Activated CD4-positive, alpha-beta T cell treated with anti-CD3 and anti-CD28 coated beads, Interleukin-2, amount 10 ng/mL, durations not matched to agents 24 days and 14 days (primary cell): ENCODE results near the gene LSM14A. TPM values are rescaled to one million over a fixed set of nuclear protein-coding genes. Genes with fewer than 3 reads are reported as not detected.
"Not testable (repeated sequence)": the region's sequence is repeated elsewhere in the genome, so short reads cannot be mapped to it uniquely, and the experiment has no call there.

Source experiments
- DNase-seq: peaks from one replicate; pipeline ENCODE4 v3.0.0; 2022
- H3K27ac Mint-ChIP-seq: one replicate; pipeline ENCODE4 v1.8.0; 2022; ENCODE audit warnings: mild to moderate bottlenecking, mixed read lengths
- H3K27me3 Mint-ChIP-seq: one replicate; pipeline ENCODE4 v1.8.0; 2022; ENCODE audit warnings: mixed read lengths
- H3K36me3 Mint-ChIP-seq: one replicate; pipeline ENCODE4 v1.8.0; 2022; ENCODE audit warnings: low read depth, mild to moderate bottlenecking, mixed read lengths
- H3K4me1 Mint-ChIP-seq: one replicate; pipeline ENCODE4 v1.8.0; 2021; ENCODE audit warnings: mixed read lengths
- H3K4me3 Mint-ChIP-seq: one replicate; pipeline ENCODE4 v1.8.0; 2022; ENCODE audit warnings: mild to moderate bottlenecking, moderate library complexity, mixed read lengths
- H3K9me3 Mint-ChIP-seq: one replicate; pipeline ENCODE4 v1.8.0; 2021; ENCODE audit warnings: mixed read lengths
- intact Hi-C: fragments of 100-400 bp; cut with micrococcal nuclease; formaldehyde crosslinking; loops from one replicate; pipeline ENCODE4 v1.15.1; 2023
- total RNA-seq: library from RNA; stranded (reverse); gene quantifications from 2 replicates; pipeline ENCODE4 v1.2.3, GENCODE V29; 2022

The LSM14A gene
- total RNA-seq, 1 donor from 2014 or later: 105 TPM

DNA sequence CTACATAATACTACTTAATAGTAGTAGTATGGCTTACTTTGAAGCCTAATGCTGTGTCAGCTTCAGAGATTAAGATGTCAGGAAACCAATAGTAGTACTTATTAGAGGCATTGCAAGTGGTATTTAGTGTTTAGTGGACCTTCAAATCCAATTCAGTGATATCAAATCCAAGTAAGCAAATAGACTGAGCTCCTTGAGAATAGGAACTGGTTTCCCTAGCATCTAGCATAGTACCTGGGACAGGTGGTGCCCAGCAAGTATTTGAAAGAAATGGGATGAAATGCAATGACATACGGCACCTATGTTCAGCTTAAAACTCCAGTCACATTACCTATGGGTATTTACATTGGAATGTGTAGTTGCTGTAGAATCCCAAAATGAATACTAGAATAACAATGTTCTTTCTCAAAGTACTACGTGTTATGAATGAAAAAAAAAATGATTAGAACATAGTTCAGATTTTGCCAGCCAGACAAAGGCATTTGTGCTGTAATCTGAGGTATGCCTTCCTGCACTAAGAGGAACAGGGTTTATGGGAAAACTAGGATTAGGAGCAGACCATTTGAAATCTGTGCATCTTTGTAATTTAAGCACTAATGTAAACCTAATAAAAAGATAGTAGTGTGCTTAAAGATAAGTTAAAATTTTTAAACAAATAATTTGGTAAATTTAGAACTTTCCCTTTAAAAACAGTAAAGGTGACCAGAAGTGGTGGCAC lies 17.1 kb downstream of the LSM14A start:
- no peak overlapping the region for H3K4me3 Mint-ChIP-seq
- H3K4me1 Mint-ChIP-seq: peaks cover 46% of the 10 kb centered on the region
- no peak for DNase-seq
- intact Hi-C loops: no loop called here
- H3K36me3 Mint-ChIP-seq: peaks cover 17% of the 10 kb centered on the region
- no peak overlapping the region for H3K27ac Mint-ChIP-seq
- H3K9me3 Mint-ChIP-seq: no peaks in the 10 kb centered on the region
- H3K27me3 Mint-ChIP-seq: no peaks in the 10 kb centered on the region

DNA sequence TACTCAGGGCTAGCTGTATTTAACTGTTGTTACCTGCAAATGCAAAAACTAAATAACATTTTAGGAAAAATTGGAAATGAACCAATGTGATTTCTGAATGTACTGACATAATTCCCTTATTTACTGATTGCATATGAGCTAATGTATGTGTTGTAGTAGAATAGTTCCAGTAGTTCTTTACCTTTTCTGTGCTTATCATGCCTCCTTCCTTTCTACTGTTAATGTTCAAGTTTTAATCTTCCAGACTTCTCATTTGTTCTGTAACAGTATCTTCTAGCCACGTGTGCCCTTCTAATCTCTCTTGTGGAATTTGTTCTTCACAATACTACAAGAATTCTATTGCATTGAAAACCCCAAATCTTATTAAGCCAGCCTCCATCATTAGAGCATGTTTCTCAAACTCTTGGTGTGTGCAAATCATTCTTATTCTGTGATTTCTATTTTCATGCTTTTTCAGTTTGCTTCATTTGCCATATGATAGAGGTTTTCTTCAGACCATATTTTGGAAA lies 17.7 kb downstream of the LSM14A start:
- no peaks in the 10 kb centered on the region for H3K9me3 Mint-ChIP-seq
- no peak overlapping the region for H3K27ac Mint-ChIP-seq
- no peaks in the 10 kb centered on the region for H3K27me3 Mint-ChIP-seq
- H3K36me3 Mint-ChIP-seq: peaks cover 21% of the 10 kb centered on the region
- peaks cover 44% of the 10 kb centered on the region for H3K4me1 Mint-ChIP-seq
- DNase-seq: no peak
- H3K4me3 Mint-ChIP-seq: no peak overlapping the region
- intact Hi-C loops: loop anchor here (2.0 kb wide), 1 partner anchor 13 kb away; no protein-coding TSS in a partner anchor

DNA sequence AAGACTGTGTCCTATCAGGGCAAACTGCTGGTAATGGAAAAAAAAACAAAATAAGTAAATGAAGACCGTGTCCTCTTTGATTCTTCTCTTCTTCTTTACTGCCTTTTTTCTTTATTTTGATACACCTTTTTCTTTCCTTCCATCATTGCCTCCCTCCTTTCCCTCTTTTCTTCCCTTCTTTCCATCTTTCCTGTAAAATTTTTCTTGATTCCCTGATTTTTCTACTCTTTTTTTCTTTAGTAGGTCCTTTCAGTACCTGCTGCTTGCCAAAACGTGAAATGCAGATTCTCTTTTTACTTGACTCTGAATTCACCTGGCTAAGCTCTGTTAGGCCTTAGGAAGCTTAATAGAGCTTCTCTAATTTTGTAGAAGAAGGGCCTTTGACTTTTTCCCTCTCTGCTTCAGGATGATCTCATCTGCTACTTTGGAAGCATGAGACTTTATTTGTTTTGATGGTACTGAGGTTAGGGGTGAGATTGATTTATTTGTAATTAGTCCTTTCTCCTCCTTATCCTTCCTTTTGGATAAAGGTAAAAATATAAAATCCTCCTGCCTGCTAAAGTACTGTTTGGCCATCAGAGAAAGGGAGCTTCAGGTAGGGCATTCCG lies 19.2 kb downstream of the LSM14A start:
- DNase-seq: no peak
- H3K36me3 Mint-ChIP-seq: peaks cover 24% of the 10 kb centered on the region
- H3K4me3 Mint-ChIP-seq: no peak overlapping the region
- H3K9me3 Mint-ChIP-seq: no peaks in the 10 kb centered on the region
- H3K4me1 Mint-ChIP-seq: peaks cover 30% of the 10 kb centered on the region
- H3K27me3 Mint-ChIP-seq: no peaks in the 10 kb centered on the region
- intact Hi-C loops: loop anchor here (2.0 kb wide), 1 partner anchor 15 kb away; no protein-coding TSS in a partner anchor
- H3K27ac Mint-ChIP-seq: no peak overlapping the region

DNA sequence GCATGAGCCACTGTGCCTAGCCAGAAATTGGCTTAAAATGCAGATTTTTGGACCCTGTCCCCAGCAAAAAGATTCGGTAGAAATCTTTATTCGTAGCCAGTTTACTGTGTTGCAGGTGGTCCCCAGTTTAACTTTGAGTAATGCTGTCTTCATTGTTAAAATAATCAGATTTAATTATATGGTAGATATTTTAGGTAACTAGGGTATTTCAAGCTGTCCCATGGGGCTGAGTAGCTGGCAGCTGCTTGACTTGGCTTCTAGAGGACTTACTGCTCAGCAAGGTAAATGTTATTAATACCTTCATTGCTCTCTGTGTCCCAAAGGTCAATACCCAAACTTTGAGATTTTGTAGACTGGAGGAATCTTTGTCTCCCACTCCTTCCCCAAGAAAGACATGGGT lies 21.1 kb downstream of the LSM14A start:
- intact Hi-C loops: no loop called here
- Mint-ChIP-seq H3K4me3 (no peak overlapping the region), H3K27ac (no peak overlapping the region), H3K4me1 (peaks cover 22% of the 10 kb centered on the region), H3K27me3 (no peaks in the 10 kb centered on the region), H3K36me3 (peaks cover 28% of the 10 kb centered on the region), H3K9me3 (no peaks in the 10 kb centered on the region)
- no peak for DNase-seq

DNA sequence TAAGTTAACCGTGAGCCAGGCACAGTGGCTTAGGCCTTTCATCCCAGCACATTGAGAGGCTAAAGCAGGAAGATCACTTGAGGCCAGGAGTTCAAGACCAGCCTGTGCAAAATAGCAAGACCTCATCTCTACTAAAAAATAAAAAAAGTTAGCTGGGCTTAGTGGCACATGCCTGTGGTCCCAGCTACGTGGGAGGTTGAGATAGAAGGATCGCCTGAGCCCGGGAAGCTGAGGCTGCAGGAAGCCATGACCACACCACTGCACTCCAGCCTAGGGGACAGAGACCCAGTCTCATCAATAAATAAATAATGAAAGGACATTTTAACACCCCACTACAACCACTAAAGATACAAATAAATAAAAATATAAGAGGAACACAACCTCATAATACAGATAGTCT lies 21.6 kb downstream of the LSM14A start:
- intact Hi-C loops: no loop called here
- Mint-ChIP-seq H3K9me3 (no peaks in the 10 kb centered on the region), H3K4me3 (no peak overlapping the region), H3K4me1 (peaks cover 21% of the 10 kb centered on the region), H3K27me3 (no peaks in the 10 kb centered on the region), H3K27ac (no peak overlapping the region), H3K36me3 (peaks cover 27% of the 10 kb centered on the region)
- DNase-seq: no peak

DNA sequence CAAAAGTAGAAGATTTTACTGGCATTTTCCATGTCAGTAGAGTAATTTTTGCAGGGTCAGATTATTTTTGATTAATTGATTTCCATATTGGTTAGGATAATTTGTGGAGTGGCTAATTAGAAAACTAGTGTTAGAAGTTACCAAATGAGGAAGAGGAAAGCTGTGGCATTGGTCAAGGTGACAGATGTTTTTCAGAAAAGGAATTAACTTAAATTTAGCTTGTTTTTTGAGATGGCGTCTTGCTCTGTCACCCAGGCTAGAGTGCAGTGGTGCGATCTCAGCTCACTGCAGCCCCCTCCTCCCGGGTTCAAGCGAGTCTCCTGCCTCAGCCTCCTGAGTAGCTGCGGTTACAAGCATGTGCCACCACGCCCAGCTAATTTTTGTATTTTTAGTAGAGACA lies 28.8 kb downstream of the LSM14A start:
- Mint-ChIP-seq H3K27ac (no peak overlapping the region), H3K4me3 (no peak overlapping the region), H3K4me1 (peaks cover 3% of the 10 kb centered on the region), H3K36me3 (peaks cover 45% of the 10 kb centered on the region), H3K9me3 (no peaks in the 10 kb centered on the region), H3K27me3 (no peaks in the 10 kb centered on the region)
- no peak for DNase-seq
- intact Hi-C loops: no loop called here

DNA sequence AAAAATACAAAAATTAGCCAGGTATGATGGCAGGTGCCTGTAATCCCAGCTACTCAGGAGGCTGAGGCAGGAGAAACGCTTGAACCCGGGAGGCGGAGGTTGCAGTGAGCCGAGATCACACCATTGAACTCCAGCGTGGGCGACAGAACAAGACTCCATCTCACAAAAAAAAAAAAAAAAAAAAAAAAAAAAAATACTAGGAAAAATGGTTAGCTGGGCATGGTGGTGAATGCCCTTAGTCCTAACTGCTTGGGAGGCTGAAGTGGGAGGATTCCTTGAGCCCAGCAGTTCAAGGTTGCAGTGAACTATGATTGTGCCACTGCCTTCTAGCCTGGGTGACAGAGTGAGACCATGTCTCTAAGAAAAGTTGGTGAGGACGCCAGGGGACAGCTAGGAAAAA lies 33.0 kb downstream of the LSM14A start:
- peaks cover 39% of the 10 kb centered on the region for H3K36me3 Mint-ChIP-seq
- intact Hi-C loops, H3K27me3 Mint-ChIP-seq, H3K27ac Mint-ChIP-seq, H3K4me1 Mint-ChIP-seq, DNase-seq, H3K4me3 Mint-ChIP-seq, H3K9me3 Mint-ChIP-seq: not testable (repeated sequence)

DNA sequence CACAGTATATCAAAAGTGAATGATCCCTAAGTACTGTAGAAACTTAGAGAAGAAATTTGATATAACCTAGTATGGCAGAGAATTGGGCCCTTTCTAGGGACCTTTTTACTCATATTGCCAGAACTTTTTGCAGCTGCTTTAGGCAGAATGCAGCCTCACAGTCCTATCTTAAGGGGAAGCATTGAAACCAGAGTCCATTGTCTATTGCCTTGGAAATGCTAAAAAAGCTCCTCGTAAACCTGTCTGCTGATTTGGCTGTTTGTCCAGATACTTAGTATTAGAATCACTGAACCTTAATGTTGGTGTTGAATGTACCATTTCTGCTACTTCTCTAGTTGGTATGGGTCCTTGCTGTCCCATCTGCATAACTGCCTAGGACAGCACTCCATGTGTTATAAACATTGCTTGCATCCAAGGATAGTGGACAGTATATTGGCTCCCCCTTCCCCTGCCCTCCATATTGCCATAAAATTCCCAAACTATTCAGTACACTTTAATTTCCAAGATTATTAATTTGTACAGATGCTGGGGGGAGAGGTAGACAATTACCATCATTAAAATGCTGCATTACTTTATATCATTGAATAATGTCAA lies 36.1 kb downstream of the LSM14A start:
- no peaks in the 10 kb centered on the region for H3K4me1 Mint-ChIP-seq
- no peaks in the 10 kb centered on the region for H3K27me3 Mint-ChIP-seq
- H3K36me3 Mint-ChIP-seq: peaks cover 41% of the 10 kb centered on the region
- intact Hi-C loops: no loop called here
- no peak overlapping the region for H3K4me3 Mint-ChIP-seq
- no peaks in the 10 kb centered on the region for H3K9me3 Mint-ChIP-seq
- no peak overlapping the region for H3K27ac Mint-ChIP-seq
- DNase-seq: no peak

DNA sequence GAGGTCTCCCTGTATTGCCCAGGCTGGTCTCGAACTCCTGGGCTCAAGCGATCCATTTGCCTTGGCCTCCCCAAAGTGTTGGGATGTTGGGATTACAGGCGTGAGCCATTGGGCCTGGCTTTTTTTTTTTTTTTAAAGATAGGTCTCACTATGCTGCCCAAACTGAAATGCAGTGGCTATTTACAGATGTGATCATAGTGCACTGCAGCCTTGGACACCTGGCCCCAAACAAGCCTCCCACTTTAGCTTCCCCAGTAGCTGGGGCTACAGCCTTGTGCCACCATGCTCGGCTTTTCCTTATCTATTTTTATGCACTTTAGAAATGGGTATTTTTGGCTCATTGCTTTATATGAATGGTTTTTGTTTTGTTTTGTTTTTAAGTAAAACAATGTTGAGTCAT lies 37.4 kb downstream of the LSM14A start:
- intact Hi-C loops: no loop called here
- peaks cover 42% of the 10 kb centered on the region for H3K36me3 Mint-ChIP-seq

DNA sequence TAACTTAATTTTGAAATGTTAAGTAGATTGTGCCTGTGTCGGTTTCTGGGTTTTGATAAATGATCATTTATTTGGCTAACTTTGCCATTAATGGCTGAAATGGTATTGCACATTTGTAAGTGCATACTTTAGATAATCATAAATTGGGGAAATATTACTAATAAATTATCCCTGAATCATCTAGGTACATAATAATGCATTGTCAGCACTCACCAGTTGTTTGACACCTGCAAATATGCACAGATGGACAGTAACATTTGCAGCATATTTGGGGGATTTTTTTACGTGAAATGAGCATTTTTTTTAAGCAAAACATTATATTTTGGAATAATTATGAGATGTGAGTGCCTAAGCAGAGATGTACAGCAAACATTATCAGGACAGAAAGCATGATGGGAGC lies 41.0 kb downstream of the LSM14A start:
- H3K4me1 Mint-ChIP-seq: peaks cover 15% of the 10 kb centered on the region
- H3K27ac Mint-ChIP-seq: no peak overlapping the region
- peaks cover 41% of the 10 kb centered on the region for H3K36me3 Mint-ChIP-seq
- no peak overlapping the region for H3K4me3 Mint-ChIP-seq
- no peak for DNase-seq
- no peaks in the 10 kb centered on the region for H3K27me3 Mint-ChIP-seq
- H3K9me3 Mint-ChIP-seq: no peaks in the 10 kb centered on the region
- intact Hi-C loops: no loop called here

More for the DNA sequence above, 37.4 kb downstream of the LSM14A start:
- Mint-ChIP-seq H3K4me1 (no peaks in the 10 kb centered on the region), H3K27ac (no peak overlapping the region), H3K4me3 (no peak overlapping the region), H3K9me3 (no peaks in the 10 kb centered on the region), H3K27me3 (no peaks in the 10 kb centered on the region)
- DNase-seq: no peak

DNA sequence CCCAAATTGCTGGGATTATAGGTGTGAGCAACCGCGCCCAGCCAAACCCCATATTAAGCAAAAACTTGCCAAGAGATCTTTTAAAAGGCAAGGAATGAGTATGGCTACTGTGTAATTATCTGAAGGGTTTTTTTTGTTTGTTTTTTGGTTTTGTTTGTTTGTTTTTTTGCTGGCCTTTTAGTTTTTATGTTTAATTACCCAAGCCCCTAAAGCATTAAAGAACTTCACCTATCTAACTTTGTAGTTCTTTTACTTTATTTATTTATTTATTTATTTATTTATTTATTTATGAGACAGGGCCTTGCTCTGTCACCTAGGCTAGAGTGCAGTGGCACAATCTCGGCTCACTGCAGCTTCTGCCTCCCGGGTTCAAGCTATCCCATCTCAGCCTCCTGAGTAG lies 41.7 kb downstream of the LSM14A start:
- H3K27me3 Mint-ChIP-seq: no peaks in the 10 kb centered on the region

DNA sequence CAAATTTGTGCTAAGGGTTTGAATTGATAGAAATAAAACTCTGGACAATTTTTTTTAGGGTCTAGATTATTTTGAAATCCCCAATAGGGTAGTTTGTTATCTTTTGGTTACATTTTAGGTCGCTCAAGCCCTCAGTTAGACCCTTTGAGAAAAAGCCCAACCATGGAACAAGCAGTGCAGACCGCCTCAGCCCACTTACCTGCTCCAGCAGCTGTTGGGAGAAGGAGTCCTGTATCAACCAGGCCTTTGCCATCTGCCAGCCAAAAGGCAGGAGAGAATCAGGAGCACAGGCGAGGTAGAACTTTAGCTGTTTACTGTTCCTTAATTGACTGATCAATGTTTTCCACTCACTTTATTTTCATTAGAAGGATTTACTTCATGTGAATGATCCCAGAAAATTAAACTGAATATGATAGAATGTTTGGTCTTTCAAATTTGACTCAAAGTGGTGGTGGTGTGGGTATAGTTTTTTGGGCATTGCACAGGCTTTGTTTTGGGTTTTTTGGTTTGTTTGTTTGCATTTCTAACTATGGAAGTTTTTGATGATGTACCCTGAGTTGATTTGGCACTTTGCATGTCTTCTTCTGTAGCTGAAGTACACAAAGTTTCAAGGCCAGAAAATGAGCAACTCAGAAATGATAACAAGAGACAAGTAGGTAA lies 42.8 kb downstream of the LSM14A start:
- Mint-ChIP-seq H3K36me3 (peaks cover 51% of the 10 kb centered on the region), H3K27me3 (no peaks in the 10 kb centered on the region)
- intact Hi-C loops: no loop called here

More for the DNA sequence above, 41.7 kb downstream of the LSM14A start:
- Mint-ChIP-seq H3K27ac (no peak overlapping the region), H3K36me3 (peaks cover 43% of the 10 kb centered on the region), H3K9me3 (no peaks in the 10 kb centered on the region), H3K4me1 (peaks cover 19% of the 10 kb centered on the region), H3K4me3 (no peak overlapping the region)
- intact Hi-C loops: no loop called here
- no peak for DNase-seq

DNA sequence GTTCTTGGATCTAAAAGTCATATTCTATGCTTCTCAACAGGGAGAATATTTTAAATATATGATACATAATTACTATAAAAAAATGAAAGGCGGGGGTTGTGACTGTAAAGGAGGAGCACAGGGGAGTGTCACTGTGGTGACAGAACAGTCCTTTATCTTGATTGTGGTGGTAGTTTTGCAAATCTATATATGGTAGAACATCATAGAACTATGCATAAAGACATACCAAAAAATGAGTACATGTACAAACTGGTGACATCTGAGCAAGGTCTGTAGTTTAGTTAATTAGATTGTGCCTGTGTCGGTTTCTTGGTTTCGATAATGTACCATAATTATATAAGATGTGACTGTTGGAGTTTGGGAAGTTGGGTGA lies 43.3 kb downstream of the LSM14A start:
- H3K27ac Mint-ChIP-seq: no peak overlapping the region

More for the DNA sequence above, 42.8 kb downstream of the LSM14A start:
- Mint-ChIP-seq H3K4me1 (peaks cover 22% of the 10 kb centered on the region), H3K27ac (no peak overlapping the region), H3K4me3 (no peak overlapping the region), H3K9me3 (no peaks in the 10 kb centered on the region)
- DNase-seq: no peak

DNA sequence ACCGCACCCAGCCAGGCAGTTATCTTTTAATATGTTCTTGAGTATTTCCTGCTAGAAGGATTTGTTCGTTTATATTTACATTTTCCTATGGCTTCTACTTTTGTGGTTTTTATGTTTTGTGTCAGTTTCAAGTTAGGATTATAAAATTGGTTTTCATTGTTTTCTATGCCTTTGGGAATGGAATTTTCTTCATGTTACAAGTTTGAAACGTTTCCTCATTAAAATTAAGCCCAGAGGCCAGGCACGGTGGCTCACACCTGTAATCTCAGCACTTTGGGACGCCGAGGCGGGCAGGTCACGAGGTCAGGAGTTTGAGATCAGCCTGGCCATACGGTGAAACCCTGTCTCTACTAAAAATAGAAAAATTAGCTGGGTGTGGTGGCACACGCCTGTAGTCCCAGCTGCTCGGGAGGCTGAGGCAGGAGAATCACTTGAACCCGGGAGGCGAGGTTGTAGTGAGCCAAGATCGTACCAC lies 44.5 kb downstream of the LSM14A start:
- H3K4me3 Mint-ChIP-seq, H3K27ac Mint-ChIP-seq, DNase-seq, H3K27me3 Mint-ChIP-seq, H3K9me3 Mint-ChIP-seq, intact Hi-C loops: not testable (repeated sequence)
- Mint-ChIP-seq H3K36me3 (peaks cover 56% of the 10 kb centered on the region), H3K4me1 (peaks cover 26% of the 10 kb centered on the region)

More for the DNA sequence above, 43.3 kb downstream of the LSM14A start:
- peaks cover 26% of the 10 kb centered on the region for H3K4me1 Mint-ChIP-seq
- H3K36me3 Mint-ChIP-seq: peaks cover 53% of the 10 kb centered on the region
- no peak overlapping the region for H3K4me3 Mint-ChIP-seq
- H3K27me3 Mint-ChIP-seq: no peaks in the 10 kb centered on the region
- H3K9me3 Mint-ChIP-seq: no peaks in the 10 kb centered on the region
- intact Hi-C loops: no loop called here
- no peak for DNase-seq
